Natural killer cell (primary cell): ENCODE data around the gene JAZF1. TPM values are rescaled to one million over a fixed set of nuclear protein-coding genes. Genes with fewer than 3 reads are reported as not detected.

Experiments
- ATAC-seq, 3 donors: fragments of 150-1000 bp in 2 of 3; fragments of 200-7000 bp in 1 of 3; cut with Tn5 transposase; 1 replicate in 1 of 3; 2 replicates in 2 of 3; pipeline ENCODE4 v1.10.0; 2021; ENCODE audit warnings: mild to moderate bottlenecking in 2 of 3, moderate library complexity in 2 of 3
- DNase-seq, 2 donors: peaks; one replicate each; pipeline versions ENCODE4 v3.0.0 to v3.0.0-alpha.2; 2013 to 2021; ENCODE audit warnings: mixed read lengths in 1 of 2
- H3K27ac ChIP-seq: one replicate; pipeline ENCODE4 v1.5.1; 2013; ENCODE audit warnings: mild to moderate bottlenecking, low read length
- H3K27me3 ChIP-seq: one replicate; pipeline ENCODE4 v1.6.1; 2013; ENCODE audit warnings: low read length; ENCODE audit not compliant: control insufficient read depth, insufficient read depth
- H3K36me3 ChIP-seq: one replicate; pipeline ENCODE4 v1.6.1; 2013; ENCODE audit warnings: low read length; ENCODE audit not compliant: control insufficient read depth, insufficient read depth
- H3K4me1 ChIP-seq: one replicate; pipeline ENCODE4 v1.6.1; 2013; ENCODE audit warnings: low read length; ENCODE audit not compliant: control insufficient read depth, insufficient read depth
- H3K4me3 ChIP-seq: one replicate; pipeline ENCODE4 v1.5.1; 2013; ENCODE audit warnings: low read length
- H3K9me3 ChIP-seq: one replicate; pipeline ENCODE4 v1.6.1; 2013; ENCODE audit warnings: low read length; ENCODE audit not compliant: control insufficient read depth, insufficient read depth
- H3K27ac Mint-ChIP-seq, 2 donors: one replicate each; pipeline ENCODE4 v1.8.0; 2022; ENCODE audit warnings: mild to moderate bottlenecking in 2 of 2, mixed read lengths in 2 of 2, moderate library complexity in 1 of 2
- H3K27me3 Mint-ChIP-seq, 2 donors: one replicate each; pipeline ENCODE4 v1.8.0; 2022; ENCODE audit warnings: low read depth in 2 of 2, mixed read lengths in 2 of 2
- H3K36me3 Mint-ChIP-seq: one replicate; pipeline ENCODE4 v1.8.0; 2022; ENCODE audit warnings: mixed read lengths
- H3K4me1 Mint-ChIP-seq, 2 donors: one replicate each; pipeline ENCODE4 v1.8.0; 2022; ENCODE audit warnings: mixed read lengths in 2 of 2
- H3K4me3 Mint-ChIP-seq: one replicate; pipeline ENCODE4 v1.8.0; 2022; ENCODE audit warnings: mild to moderate bottlenecking, moderate library complexity, mixed read lengths
- H3K9me3 Mint-ChIP-seq, 2 donors: one replicate each; pipeline ENCODE4 v1.8.0; 2022; ENCODE audit warnings: mixed read lengths in 2 of 2
- WGBS: methylation state at CpG from one replicate; pipeline ENCODE4 v1.1.7; 2013; ENCODE audit warnings: missing lambda C conversion rate; ENCODE audit not compliant: insufficient coverage; 5-methylcytosine and 5-hydroxymethylcytosine counted together
- intact Hi-C: fragments of 100-400 bp; cut with micrococcal nuclease; formaldehyde crosslinking; loops from one replicate; pipeline ENCODE4 v1.14.2; 2022
- total RNA-seq, 4 donors: library from RNA; stranded (reverse); fragments of 120-200 nt in 1 of 4; gene quantifications; one replicate each; pipeline versions ENCODE4 v1.2.3 to v1.2.4, GENCODE V29; 2013 to 2022
- TF ChIP-seq, protein P1 (sequence below): fragments of 200-600 bp; IDR thresholded peaks from one replicate; pipeline ENCODE4 v1.8.0; 2022; ENCODE audit warnings: antibody characterized with exemption

Gene JAZF1
- total RNA-seq, 3 donors from 2014 or later (not counting 1 experiment from before 2014, with no cell fraction given): 82.5 to 89.7 (median 87.6) TPM

GRCh38 chr7:28138837-28139236, 41.8 kb downstream of the JAZF1 start:
- no peaks in the 10 kb centered on the region for H3K27me3 ChIP-seq
- Mint-ChIP-seq H3K27ac (peak overlapping the region; percentile 20 to 54), H3K9me3 (no peaks in the 10 kb centered on the region), H3K4me1 (peaks cover 69 to 81% of the 10 kb centered on the region in 2 donors), H3K4me3 (no peak overlapping the region), H3K36me3 (no peaks in the 10 kb centered on the region), H3K27me3 (no peaks in the 10 kb centered on the region)
- TF ChIP-seq, protein P1, sequence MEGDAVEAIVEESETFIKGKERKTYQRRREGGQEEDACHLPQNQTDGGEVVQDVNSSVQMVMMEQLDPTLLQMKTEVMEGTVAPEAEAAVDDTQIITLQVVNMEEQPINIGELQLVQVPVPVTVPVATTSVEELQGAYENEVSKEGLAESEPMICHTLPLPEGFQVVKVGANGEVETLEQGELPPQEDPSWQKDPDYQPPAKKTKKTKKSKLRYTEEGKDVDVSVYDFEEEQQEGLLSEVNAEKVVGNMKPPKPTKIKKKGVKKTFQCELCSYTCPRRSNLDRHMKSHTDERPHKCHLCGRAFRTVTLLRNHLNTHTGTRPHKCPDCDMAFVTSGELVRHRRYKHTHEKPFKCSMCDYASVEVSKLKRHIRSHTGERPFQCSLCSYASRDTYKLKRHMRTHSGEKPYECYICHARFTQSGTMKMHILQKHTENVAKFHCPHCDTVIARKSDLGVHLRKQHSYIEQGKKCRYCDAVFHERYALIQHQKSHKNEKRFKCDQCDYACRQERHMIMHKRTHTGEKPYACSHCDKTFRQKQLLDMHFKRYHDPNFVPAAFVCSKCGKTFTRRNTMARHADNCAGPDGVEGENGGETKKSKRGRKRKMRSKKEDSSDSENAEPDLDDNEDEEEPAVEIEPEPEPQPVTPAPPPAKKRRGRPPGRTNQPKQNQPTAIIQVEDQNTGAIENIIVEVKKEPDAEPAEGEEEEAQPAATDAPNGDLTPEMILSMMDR: no peak
- H3K4me1 ChIP-seq: peaks cover 2% of the 10 kb centered on the region
- intact Hi-C loops: no loop called here
- H3K36me3 ChIP-seq: peaks cover 2% of the 10 kb centered on the region
- H3K9me3 ChIP-seq: no peaks in the 10 kb centered on the region
- H3K27ac ChIP-seq: no peak overlapping the region
- no peak for ATAC-seq
- DNase-seq: no peak
- 96% methylated on average over 2 of the region's 2 CpGs for WGBS
- no peak overlapping the region for H3K4me3 ChIP-seq

DNA sequence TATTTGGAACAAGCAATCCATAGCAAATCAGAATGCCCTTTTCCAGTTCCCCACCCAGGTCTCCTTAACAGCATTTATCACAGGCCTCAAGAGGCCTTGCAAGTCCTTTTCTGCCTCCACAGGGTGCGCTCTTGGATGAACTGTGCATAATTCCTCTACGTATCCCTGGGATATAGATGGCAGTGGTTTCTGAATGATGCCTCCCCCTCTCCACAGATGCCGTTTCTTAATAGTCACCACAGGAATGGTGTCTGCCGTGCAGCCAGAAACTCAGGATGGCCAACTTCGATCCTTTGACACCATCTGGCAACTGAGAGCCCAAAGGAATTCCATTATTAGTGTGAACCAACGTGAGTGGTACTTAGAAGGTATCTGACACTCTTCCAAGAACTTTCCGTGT, 43.1 kb downstream of the JAZF1 start:
- Histone ChIP-seq H3K36me3 (peaks cover 2% of the 10 kb centered on the region), H3K4me3 (no peak overlapping the region), H3K27ac (no peak overlapping the region), H3K4me1 (peaks cover 3% of the 10 kb centered on the region), H3K27me3 (no peaks in the 10 kb centered on the region), H3K9me3 (no peaks in the 10 kb centered on the region)
- WGBS: 94% methylated on average over 6 of the region's 7 CpGs
- DNase-seq: no peak
- H3K4me1 Mint-ChIP-seq: peaks cover 67 to 81% of the 10 kb centered on the region in 2 donors
- no peaks in the 10 kb centered on the region for H3K9me3 Mint-ChIP-seq
- H3K4me3 Mint-ChIP-seq: no peak overlapping the region
- no peaks in the 10 kb centered on the region for H3K36me3 Mint-ChIP-seq
- peak overlapping the region; percentile 8 to 54 for H3K27ac Mint-ChIP-seq
- intact Hi-C loops: no loop called here
- no peak for ATAC-seq
- H3K27me3 Mint-ChIP-seq: no peaks in the 10 kb centered on the region
- TF ChIP-seq, protein P1: no peak

- ATAC-seq (no peak), DNase-seq (no peak)
- intact Hi-C loops: no loop called here
- Histone ChIP-seq H3K36me3 (peaks cover 2% of the 10 kb centered on the region), H3K27ac (no peak overlapping the region), H3K4me3 (no peak overlapping the region), H3K4me1 (peaks cover 3% of the 10 kb centered on the region), H3K9me3 (no peaks in the 10 kb centered on the region), H3K27me3 (no peaks in the 10 kb centered on the region)
- peaks cover 68 to 82% of the 10 kb centered on the region in 2 donors for H3K4me1 Mint-ChIP-seq
- no peaks in the 10 kb centered on the region for H3K27me3 Mint-ChIP-seq
- no peak overlapping the region for H3K4me3 Mint-ChIP-seq
- H3K9me3 Mint-ChIP-seq: no peaks in the 10 kb centered on the region
- WGBS: 93% methylated on average over 8 of the region's 8 CpGs
- H3K36me3 Mint-ChIP-seq: no peaks in the 10 kb centered on the region
- peak overlapping the region; percentile 54 to 61 for H3K27ac Mint-ChIP-seq
- TF ChIP-seq, protein P1: no peak
These were observed 43.7 kb downstream of the JAZF1 start for GRCh38 chr7:28136885-28137284.

- H3K9me3 Mint-ChIP-seq: no peaks in the 10 kb centered on the region
- WGBS: 89% methylated on average over 3 of the region's 3 CpGs
- H3K4me1 ChIP-seq: peaks cover 3% of the 10 kb centered on the region
- H3K27ac Mint-ChIP-seq: peak overlapping the region; percentile 61 to 64
- H3K27me3 ChIP-seq: no peaks in the 10 kb centered on the region
- H3K9me3 ChIP-seq: no peaks in the 10 kb centered on the region
- TF ChIP-seq, protein P1: no peak
- no peaks in the 10 kb centered on the region for H3K27me3 Mint-ChIP-seq
- peaks cover 73 to 85% of the 10 kb centered on the region in 2 donors for H3K4me1 Mint-ChIP-seq
- intact Hi-C loops: no loop called here
- DNase-seq (no peak), ATAC-seq (no peak)
- no peak overlapping the region for H3K27ac ChIP-seq
- no peak overlapping the region for H3K4me3 ChIP-seq
- no peaks in the 10 kb centered on the region for H3K36me3 Mint-ChIP-seq
- peaks cover 2% of the 10 kb centered on the region for H3K36me3 ChIP-seq
- no peak overlapping the region for H3K4me3 Mint-ChIP-seq
These were observed 44.2 kb downstream of the JAZF1 start for GRCh38 chr7:28136420-28136819.
